ENCODE results near the gene NSMF.

- TF ChIP-seq CTCF (IDR thresholded peaks at IDR 0.05) (no peak), EZH2 (IDR thresholded peaks at IDR 0.05; ENCODE audit: borderline replicate concordance, insufficient read depth, low read depth, low read length, poor library complexity, severe bottlenecking) (no peak)
Measured at GRCh38 chr9:137478962-137479861, 20.1 kb upstream of the NSMF start.

All from B cell (primary cell).